K562 (cell line): ENCODE data around the gene KRT6C. TPM values are rescaled to one million over a fixed set of nuclear protein-coding genes. Genes with fewer than 3 reads are reported as not detected.

Experiments used
- ATAC-seq: fragments of 200-7000 bp; cut with Tn5 transposase; 3 replicates; pipeline ENCODE4 v1.9.1; 2020; ENCODE audit warnings: moderate library complexity
- BruUV-seq: library from RNA; stranded (reverse); fragments of 400-500 nt; replicated peaks from 2 replicates; lab custom pipeline; 2021; lab: Mats Ljungman, UMichigan
- CTCF ChIA-PET: fragments of 300-600 bp; formaldehyde crosslinking; extraction: SDS; loops from one replicate; lab custom pipeline; 2021; ENCODE audit warnings: low intra/inter-chr PET ratio; lab: Yijun Ruan, JAX
- POLR2A ChIA-PET: fragments of 300-600, 350-650 bp; sonication (Branson Sonifier 250); formaldehyde crosslinking; extraction: SDS; loops from one replicate; lab custom pipeline; 2021; ENCODE audit warnings: antibody characterized with exemption, inconsistent platforms; lab: Yijun Ruan, JAX
- DNase-seq, 4 experiments: peaks; one replicate each; pipeline versions ENCODE4 v3.0.0 to v3.0.0-alpha.2; 2011 to 2018; ENCODE audit warnings: low spot score in 3 of 4, mixed read lengths in 3 of 4; ENCODE audit errors: extremely low read depth in 1 of 4
- FAIRE-seq: peaks from 2 replicates; lab custom pipeline; 2011; peaks lifted over from hg19 to GRCh38; lab: Jason Lieb, UNC
- H2AFZ ChIP-seq: 2 replicates; pipeline ENCODE4 v1.6.0; 2011; ENCODE audit warnings: low read depth, low read length, control low read depth, inconsistent platforms
- H3K27ac ChIP-seq: fragments of 200-600 bp; 3 replicates; pipeline ENCODE4 v1.8.0; 2011; ENCODE audit warnings: low read depth, mild to moderate bottlenecking, control low read depth, inconsistent platforms, low read length, moderate library complexity, mixed read lengths; ENCODE audit errors: extremely low read depth
- H3K27me3 ChIP-seq, 2 experiments: fragments of 300-600 bp in 1 of 2; 2 replicates in 1 of 2; 3 replicates in 1 of 2; pipeline versions ENCODE4 v1.6.0 to v1.8.0; 2011; ENCODE audit warnings: inconsistent platforms in 2 of 2, low read length in 2 of 2, mild to moderate bottlenecking in 1 of 2, mixed read lengths in 1 of 2, moderate library complexity in 1 of 2; ENCODE audit not compliant: control insufficient read depth in 2 of 2, insufficient read depth in 2 of 2
- H3K36me3 ChIP-seq: fragments of 300-600 bp; 3 replicates; pipeline ENCODE4 v1.8.0; 2011; ENCODE audit warnings: mild to moderate bottlenecking, low read length, inconsistent platforms; ENCODE audit not compliant: control insufficient read depth, insufficient read depth
- H3K4me1 ChIP-seq, 2 experiments: fragments of 200-600 bp in 1 of 2; replicated peaks in 1 of 2; 2 replicates in 1 of 2; 3 replicates in 1 of 2; pipeline versions ENCODE4 v1.5.1 to v1.8.0; 2011; ENCODE audit warnings: inconsistent platforms in 2 of 2, low read length in 2 of 2, mild to moderate bottlenecking in 1 of 2, mixed read lengths in 1 of 2, moderate library complexity in 1 of 2; ENCODE audit not compliant: control insufficient read depth in 2 of 2, insufficient read depth in 2 of 2
- H3K4me2 ChIP-seq: 2 replicates; pipeline ENCODE4 v1.6.1; 2011; ENCODE audit warnings: low read length, control low read depth, inconsistent platforms, mixed read lengths; ENCODE audit not compliant: insufficient read depth
- H3K4me3 ChIP-seq: fragments of 200-600 bp; sonication (generic), shearing (Covaris generic); 2 replicates; pipeline ENCODE4 v1.5.1; 2016; ENCODE audit warnings: control low read depth, inconsistent platforms
- H3K79me2 ChIP-seq: fragments of 200-600 bp; 3 replicates; pipeline ENCODE4 v1.8.0; 2011; ENCODE audit warnings: low read length, inconsistent platforms; ENCODE audit not compliant: control insufficient read depth, insufficient read depth
- H3K9ac ChIP-seq, 2 experiments: 2 replicates each; pipeline versions ENCODE4 v1.6.0 to v1.6.1; 2011; ENCODE audit warnings: low read depth in 2 of 2, low read length in 2 of 2, control low read depth in 1 of 2, inconsistent platforms in 1 of 2, mild to moderate bottlenecking in 1 of 2, mixed read lengths in 1 of 2; ENCODE audit not compliant: insufficient read depth in 1 of 2
- H3K9me1 ChIP-seq: one replicate; pipeline ENCODE4 v1.6.0; 2011; ENCODE audit warnings: inconsistent platforms, mild to moderate bottlenecking, low read length, moderate library complexity; ENCODE audit not compliant: control insufficient read depth, insufficient read depth
- H3K9me3 ChIP-seq: replicated peaks from 2 replicates; pipeline ENCODE4 v1.5.1; 2011; ENCODE audit warnings: low read depth, low read length, inconsistent platforms; ENCODE audit not compliant: control insufficient read depth, insufficient read depth
- H4K20me1 ChIP-seq: replicated peaks from 2 replicates; pipeline ENCODE4 v1.6.1; 2011; ENCODE audit warnings: low read length, inconsistent platforms, mixed read lengths; ENCODE audit not compliant: control insufficient read depth, insufficient read depth
- PBX2 ChIP-seq, 2 experiments: IDR thresholded peaks in 1 of 2; conservative IDR thresholded peaks in 1 of 2; 2 replicates each; pipeline ENCODE4 v1.6.1; 2016; ENCODE audit warnings: low read depth in 2 of 2, mild to moderate bottlenecking in 1 of 2, missing compliant biosample characterization in 1 of 2, missing genetic modification characterization in 1 of 2, moderate library complexity in 1 of 2
- RERE ChIP-seq: sonication (generic); formaldehyde crosslinking; IDR thresholded peaks from 2 replicates; pipeline ENCODE4 v1.8.0; 2023; ENCODE audit warnings: missing genetic modification reagents, mild to moderate bottlenecking, borderline replicate concordance
- ZNF184 ChIP-seq: sonication (generic); formaldehyde crosslinking; IDR thresholded peaks from 2 replicates; pipeline ENCODE4 v1.5.0; 2020; ENCODE audit warnings: missing genetic modification reagents
- ZNF609 ChIP-seq: sonication (generic); formaldehyde crosslinking; IDR thresholded peaks from 2 replicates; pipeline ENCODE4 v1.8.1; 2023; ENCODE audit warnings: missing genetic modification reagents, mild to moderate bottlenecking, borderline replicate concordance
- WGBS: fragments of 100-300 bp; shearing (Covaris generic); methylation state at CpG from one replicate; pipeline ENCODE4 v1.1.6; 2016; ENCODE audit warnings: low coverage, mixed read lengths; ENCODE audit not compliant: insufficient coverage; ENCODE audit errors: missing lambda C conversion rate; 5-methylcytosine and 5-hydroxymethylcytosine counted together
- in situ Hi-C: fragments of 300-500 bp; cut with MboI; formaldehyde crosslinking; loops from 4 replicates; pipeline ENCODE4 v1.15.0; 2018; ENCODE audit warnings: inconsistent platforms, mixed read lengths
- intact Hi-C: fragments of 100-400 bp; cut with micrococcal nuclease; formaldehyde crosslinking; loops from 2 replicates; pipeline ENCODE4 v1.14.2; 2022
- polyA plus RNA-seq, 8 experiments: library from polyadenylated mRNA; depleted of rRNA in 4 of 8; stranded (reverse) in 5 of 8; unstranded in 3 of 8; fragments of >200 nt; fragmentation: Nextera tagmentation in 2 of 8; fragmentation: Illumina TruSeq in 1 of 8; extraction: Ambion mirVana in 2 of 8; extraction: Trizol in 1 of 8; gene quantifications; 2 replicates each; pipeline versions ENCODE4 v1.2.1 to v1.2.3, GENCODE V29; 2011 to 2014; ENCODE audit warnings: inconsistent platforms in 1 of 8, missing spikeins in 1 of 8
- total RNA-seq, 7 experiments: library from RNA; depleted of rRNA in 6 of 7; stranded (reverse); fragments of >200 nt in 6 of 7; fragmentation: Illumina TruSeq in 2 of 7; extraction: Trizol in 2 of 7; gene quantifications; 2 replicates each; pipeline versions ENCODE4 v1.2.1 to v1.2.3, GENCODE V29; 2011 to 2021; ENCODE audit warnings: low replicate concordance in 1 of 7

KRT6C gene
- total and polyA plus RNA-seq, 9 of the 15 experiments (the other 6 are each of a cell fraction or from before 2014, with no cell fraction given) = not detected

GRCh38 chr12:52444647-52445595 lies 28.7 kb downstream of the KRT6C start:
- BruUV-seq = no TSS peak
- 5% methylated on average over 10 of the region's 10 CpGs for WGBS
- Histone ChIP-seq H3K9me1 (no peaks in the 10 kb centered on the region), H3K9me3 (no peaks in the 10 kb centered on the region), H3K36me3 (no peaks in the 10 kb centered on the region), H3K4me2 (no peak overlapping the region), H3K9ac (no peak overlapping the region), H3K79me2 (no peaks in the 10 kb centered on the region), H4K20me1 (no peaks in the 10 kb centered on the region; the same call in 1 of the 2 replicates), H3K27ac (no peak overlapping the region), H3K4me1 (no peaks in the 10 kb centered on the region), H3K4me3 (no peak overlapping the region), H3K27me3 (peaks cover 2 to 39% of the 10 kb centered on the region in 2 experiments; a peak in 3 of 5 replicates), H2AFZ (no peak overlapping the region)
- in situ Hi-C loops = no loop called here
- intact Hi-C loops = no loop called here
- ATAC-seq (no peak), FAIRE-seq (no peak), DNase-seq (no peak)
- ChIA-PET POLR2A (no interaction called here), CTCF (interaction anchor here (0.6 kb wide), 1 partner anchor 1312 kb away, joined by 3 read pairs; no protein-coding TSS in a partner anchor)
- TF ChIP-seq RERE (no peak), ZNF184 (CRISPR knock-in tag) (no peak), PBX2 (CRISPR knock-in tag; IDR thresholded peaks at IDR 0.05; ENCODE audit: low read depth) (no peak), PBX2 (tag; conservative IDR thresholded peaks at IDR 0.05; ENCODE audit: low read depth) (no peak), ZNF609 (no peak)
